ENCODE measurements around the gene DIS3L. TPM values are rescaled to one million over a fixed set of nuclear protein-coding genes. Genes with fewer than 3 reads are reported as not detected.

DIS3L gene
- total and polyA plus RNA-seq, 2 of the 13 experiments (the other 11 are each of a cell fraction or from before 2014, with no cell fraction given) = 21.0 to 50.5 TPM

DNA sequence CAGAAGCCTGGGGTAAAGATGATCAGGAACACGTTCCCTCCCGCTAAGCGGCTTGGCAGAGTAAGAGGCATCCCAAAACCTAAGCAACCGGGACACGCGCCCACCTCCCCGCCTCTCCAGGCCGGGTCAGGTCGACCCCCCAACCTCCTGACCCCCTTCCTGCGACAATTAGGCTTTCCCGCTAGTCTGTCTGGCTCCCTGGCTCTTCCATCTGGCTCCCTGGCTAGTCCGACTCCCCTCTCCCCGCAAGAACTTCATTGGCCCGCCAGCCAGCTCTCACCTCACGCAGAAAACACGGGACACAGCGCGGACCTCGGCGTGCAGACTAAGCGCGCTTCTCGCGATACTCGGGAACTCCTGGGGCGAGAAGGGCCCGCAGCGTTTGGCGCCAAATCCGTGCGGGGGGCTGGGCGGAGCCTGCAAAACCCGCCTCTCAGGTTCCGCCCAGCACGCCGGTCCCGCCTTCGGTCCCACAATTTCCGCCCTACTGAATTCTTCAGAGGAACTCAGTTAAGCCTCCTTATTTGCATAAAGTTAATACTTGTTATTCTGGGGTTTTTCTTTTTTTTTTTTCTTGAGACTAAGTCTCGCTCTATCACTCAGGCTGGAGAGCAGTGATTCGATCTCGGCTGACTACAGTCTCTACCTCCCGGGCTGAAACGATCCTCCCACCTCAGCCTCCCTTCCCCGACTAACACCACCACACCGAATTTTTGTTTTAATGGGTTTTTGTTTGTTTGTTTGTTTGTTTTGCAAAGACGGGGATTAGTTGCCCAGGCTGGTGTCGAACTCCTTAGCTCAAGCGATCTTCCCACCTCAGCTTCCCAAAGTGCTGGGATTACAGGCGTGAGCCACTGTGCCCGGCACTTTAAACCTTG lies 63.2 kb downstream of the DIS3L start, which contains the start of gene TIPIN (continued):
- TF ChIP-seq, protein P1, sequence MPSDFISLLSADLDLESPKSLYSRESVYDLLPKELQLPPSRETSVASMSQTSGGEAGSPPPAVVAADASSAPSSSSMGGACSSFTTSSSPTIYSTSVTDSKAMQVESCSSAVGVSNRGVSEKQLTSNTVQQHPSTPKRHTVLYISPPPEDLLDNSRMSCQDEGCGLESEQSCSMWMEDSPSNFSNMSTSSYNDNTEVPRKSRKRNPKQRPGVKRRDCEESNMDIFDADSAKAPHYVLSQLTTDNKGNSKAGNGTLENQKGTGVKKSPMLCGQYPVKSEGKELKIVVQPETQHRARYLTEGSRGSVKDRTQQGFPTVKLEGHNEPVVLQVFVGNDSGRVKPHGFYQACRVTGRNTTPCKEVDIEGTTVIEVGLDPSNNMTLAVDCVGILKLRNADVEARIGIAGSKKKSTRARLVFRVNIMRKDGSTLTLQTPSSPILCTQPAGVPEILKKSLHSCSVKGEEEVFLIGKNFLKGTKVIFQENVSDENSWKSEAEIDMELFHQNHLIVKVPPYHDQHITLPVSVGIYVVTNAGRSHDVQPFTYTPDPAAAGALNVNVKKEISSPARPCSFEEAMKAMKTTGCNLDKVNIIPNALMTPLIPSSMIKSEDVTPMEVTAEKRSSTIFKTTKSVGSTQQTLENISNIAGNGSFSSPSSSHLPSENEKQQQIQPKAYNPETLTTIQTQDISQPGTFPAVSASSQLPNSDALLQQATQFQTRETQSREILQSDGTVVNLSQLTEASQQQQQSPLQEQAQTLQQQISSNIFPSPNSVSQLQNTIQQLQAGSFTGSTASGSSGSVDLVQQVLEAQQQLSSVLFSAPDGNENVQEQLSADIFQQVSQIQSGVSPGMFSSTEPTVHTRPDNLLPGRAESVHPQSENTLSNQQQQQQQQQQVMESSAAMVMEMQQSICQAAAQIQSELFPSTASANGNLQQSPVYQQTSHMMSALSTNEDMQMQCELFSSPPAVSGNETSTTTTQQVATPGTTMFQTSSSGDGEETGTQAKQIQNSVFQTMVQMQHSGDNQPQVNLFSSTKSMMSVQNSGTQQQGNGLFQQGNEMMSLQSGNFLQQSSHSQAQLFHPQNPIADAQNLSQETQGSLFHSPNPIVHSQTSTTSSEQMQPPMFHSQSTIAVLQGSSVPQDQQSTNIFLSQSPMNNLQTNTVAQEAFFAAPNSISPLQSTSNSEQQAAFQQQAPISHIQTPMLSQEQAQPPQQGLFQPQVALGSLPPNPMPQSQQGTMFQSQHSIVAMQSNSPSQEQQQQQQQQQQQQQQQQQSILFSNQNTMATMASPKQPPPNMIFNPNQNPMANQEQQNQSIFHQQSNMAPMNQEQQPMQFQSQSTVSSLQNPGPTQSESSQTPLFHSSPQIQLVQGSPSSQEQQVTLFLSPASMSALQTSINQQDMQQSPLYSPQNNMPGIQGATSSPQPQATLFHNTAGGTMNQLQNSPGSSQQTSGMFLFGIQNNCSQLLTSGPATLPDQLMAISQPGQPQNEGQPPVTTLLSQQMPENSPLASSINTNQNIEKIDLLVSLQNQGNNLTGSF (CRISPR knock-in tag; IDR thresholded peaks at IDR 0.05) = peak; percentile 32; the same call in 1 of the 2 replicates
- TF ChIP-seq ZNF773 (CRISPR knock-in tag; IDR thresholded peaks at IDR 0.05; ENCODE audit: borderline replicate concordance) = 0 out of 2 replicates have a peak, but pooled peaks have one; percentile 36
- TF ChIP-seq ZNF432 (CRISPR knock-in tag; IDR thresholded peaks at IDR 0.05; ENCODE audit: borderline replicate concordance) = no peak
- TF ChIP-seq, protein P2, sequence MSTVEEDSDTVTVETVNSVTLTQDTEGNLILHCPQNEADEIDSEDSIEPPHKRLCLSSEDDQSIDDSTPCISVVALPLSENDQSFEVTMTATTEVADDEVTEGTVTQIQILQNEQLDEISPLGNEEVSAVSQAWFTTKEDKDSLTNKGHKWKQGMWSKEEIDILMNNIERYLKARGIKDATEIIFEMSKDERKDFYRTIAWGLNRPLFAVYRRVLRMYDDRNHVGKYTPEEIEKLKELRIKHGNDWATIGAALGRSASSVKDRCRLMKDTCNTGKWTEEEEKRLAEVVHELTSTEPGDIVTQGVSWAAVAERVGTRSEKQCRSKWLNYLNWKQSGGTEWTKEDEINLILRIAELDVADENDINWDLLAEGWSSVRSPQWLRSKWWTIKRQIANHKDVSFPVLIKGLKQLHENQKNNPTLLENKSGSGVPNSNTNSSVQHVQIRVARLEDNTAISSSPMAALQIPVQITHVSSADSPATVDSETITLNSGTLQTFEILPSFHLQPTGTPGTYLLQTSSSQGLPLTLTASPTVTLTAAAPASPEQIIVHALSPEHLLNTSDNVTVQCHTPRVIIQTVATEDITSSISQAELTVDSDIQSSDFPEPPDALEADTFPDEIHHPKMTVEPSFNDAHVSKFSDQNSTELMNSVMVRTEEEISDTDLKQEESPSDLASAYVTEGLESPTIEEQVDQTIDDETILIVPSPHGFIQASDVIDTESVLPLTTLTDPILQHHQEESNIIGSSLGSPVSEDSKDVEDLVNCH (CRISPR knock-in tag; IDR thresholded peaks at IDR 0.05) = peak; percentile 86; the same call in 1 of the 2 replicates
- 0 out of 2 replicates have a peak, but pooled peaks have one; percentile 38 for TF ChIP-seq ZNF737 (CRISPR knock-in tag; IDR thresholded peaks at IDR 0.05; ENCODE audit: borderline replicate concordance)
- TF ChIP-seq, protein P3, sequence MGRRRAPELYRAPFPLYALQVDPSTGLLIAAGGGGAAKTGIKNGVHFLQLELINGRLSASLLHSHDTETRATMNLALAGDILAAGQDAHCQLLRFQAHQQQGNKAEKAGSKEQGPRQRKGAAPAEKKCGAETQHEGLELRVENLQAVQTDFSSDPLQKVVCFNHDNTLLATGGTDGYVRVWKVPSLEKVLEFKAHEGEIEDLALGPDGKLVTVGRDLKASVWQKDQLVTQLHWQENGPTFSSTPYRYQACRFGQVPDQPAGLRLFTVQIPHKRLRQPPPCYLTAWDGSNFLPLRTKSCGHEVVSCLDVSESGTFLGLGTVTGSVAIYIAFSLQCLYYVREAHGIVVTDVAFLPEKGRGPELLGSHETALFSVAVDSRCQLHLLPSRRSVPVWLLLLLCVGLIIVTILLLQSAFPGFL (CRISPR knock-in tag; IDR thresholded peaks at IDR 0.05) = no peak
- TF ChIP-seq RFX3 (CRISPR knock-in tag; IDR thresholded peaks at IDR 0.05) = no peak
- TF ChIP-seq ZNF275 (CRISPR knock-in tag; IDR thresholded peaks at IDR 0.05; ENCODE audit: borderline replicate concordance) = no peak
- TF ChIP-seq RARG (CRISPR knock-in tag; IDR thresholded peaks at IDR 0.05; ENCODE audit: low read depth) = 0 out of 2 replicates have a peak, but pooled peaks have one; percentile 68
- TF ChIP-seq, protein P4, sequence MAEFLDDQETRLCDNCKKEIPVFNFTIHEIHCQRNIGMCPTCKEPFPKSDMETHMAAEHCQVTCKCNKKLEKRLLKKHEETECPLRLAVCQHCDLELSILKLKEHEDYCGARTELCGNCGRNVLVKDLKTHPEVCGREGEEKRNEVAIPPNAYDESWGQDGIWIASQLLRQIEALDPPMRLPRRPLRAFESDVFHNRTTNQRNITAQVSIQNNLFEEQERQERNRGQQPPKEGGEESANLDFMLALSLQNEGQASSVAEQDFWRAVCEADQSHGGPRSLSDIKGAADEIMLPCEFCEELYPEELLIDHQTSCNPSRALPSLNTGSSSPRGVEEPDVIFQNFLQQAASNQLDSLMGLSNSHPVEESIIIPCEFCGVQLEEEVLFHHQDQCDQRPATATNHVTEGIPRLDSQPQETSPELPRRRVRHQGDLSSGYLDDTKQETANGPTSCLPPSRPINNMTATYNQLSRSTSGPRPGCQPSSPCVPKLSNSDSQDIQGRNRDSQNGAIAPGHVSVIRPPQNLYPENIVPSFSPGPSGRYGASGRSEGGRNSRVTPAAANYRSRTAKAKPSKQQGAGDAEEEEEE (CRISPR knock-in tag; IDR thresholded peaks at IDR 0.05; ENCODE audit: borderline replicate concordance) = 0 out of 2 replicates have a peak, but pooled peaks have one; percentile 58
- TF ChIP-seq FOXO1 (CRISPR knock-in tag; IDR thresholded peaks at IDR 0.05) = peak; percentile 45; the same call in 1 of the 2 replicates
- peak; percentile 71; the same call in 1 of the 2 replicates for TF ChIP-seq BRF2 (CRISPR knock-in tag; IDR thresholded peaks at IDR 0.05)
- no peak for TF ChIP-seq MLLT10 (CRISPR knock-in tag; IDR thresholded peaks at IDR 0.05)
- TF ChIP-seq ZNF619 (CRISPR knock-in tag; IDR thresholded peaks at IDR 0.05) = peak; percentile 35; the same call in 1 of the 2 replicates

Measured in HepG2 (cell line).